Measurements from ENCODE around the gene ZDHHC24.

GRCh38 chr11:66561975-66562248 is 16.1 kb upstream of the ZDHHC24 start:
- no peak for TF ChIP-seq CTCF (IDR thresholded peaks at IDR 0.05)
- no peak for TF ChIP-seq POLR2AphosphoS5 (IDR thresholded peaks at IDR 0.05; ENCODE audit: insufficient read depth in 1 of 2, low read depth in 1 of 2)
- no peak for TF ChIP-seq POLR2A (IDR thresholded peaks at IDR 0.05)
